ENCODE data around the gene ADCY4. TPM values are rescaled to one million over a fixed set of nuclear protein-coding genes. Genes with fewer than 3 reads are reported as not detected.
A peak's percentile ranks its signal among the peaks of the same experiment; 100 is the strongest.

Gene ADCY4
- total and polyA plus RNA-seq, 10 of the 15 experiments (the other 5 are each of a cell fraction or from before 2014, with no cell fraction given): 0.05 to 0.87 (median 0.21) TPM; not detected in 1

- TF ChIP-seq ASH2L (IDR thresholded peaks at IDR 0.05; ENCODE audit: borderline replicate concordance, low read depth) (no peak), KDM1A (IDR thresholded peaks at IDR 0.05; ENCODE audit: borderline replicate concordance) (no peak), ZNF622 (IDR thresholded peaks at IDR 0.05) (no peak), TCF7 (IDR thresholded peaks at IDR 0.05; ENCODE audit: borderline replicate concordance) (no peak), SPI1 (IDR thresholded peaks at IDR 0.05; ENCODE audit: borderline replicate concordance, insufficient read depth, low read depth, low read length) (no peak), MAX (IDR thresholded peaks at IDR 0.05; ENCODE audit: low read depth, low read length) (peak; percentile 82), LARP7 (IDR thresholded peaks at IDR 0.05) (peak; percentile 99), RFX5 (IDR thresholded peaks at IDR 0.05; ENCODE audit: low read depth, low read length) (peak; percentile 61; the same call in 1 of the 2 replicates), PML (IDR thresholded peaks at IDR 0.05; ENCODE audit: low read length) (peak; percentile 87), CREM (IDR thresholded peaks at IDR 0.05; ENCODE audit: low read depth) (peak; percentile 86), FOS (IDR thresholded peaks at IDR 0.05; ENCODE audit: borderline replicate concordance, extremely low read depth, insufficient read length) (no peak), BRCA1 (IDR thresholded peaks at IDR 0.05; ENCODE audit: low read depth, low read length) (no peak)
These were observed 63.6 kb downstream of the ADCY4 start, which contains the start of gene RABGGTA (continued) for GRCh38 chr14:24271134-24271833.
